GM12874 (cell line): ENCODE measurements around the gene PRADC1.

ENCODE experiments used
- TF ChIP-seq, protein P1 (sequence below): IDR thresholded peaks from 2 replicates; pipeline ENCODE4 v1.5.1; 2011; ENCODE audit warnings: low read depth, mild to moderate bottlenecking, control low read depth, low read length, moderate library complexity; ENCODE audit not compliant: insufficient read depth

PRADC1 gene

DNA sequence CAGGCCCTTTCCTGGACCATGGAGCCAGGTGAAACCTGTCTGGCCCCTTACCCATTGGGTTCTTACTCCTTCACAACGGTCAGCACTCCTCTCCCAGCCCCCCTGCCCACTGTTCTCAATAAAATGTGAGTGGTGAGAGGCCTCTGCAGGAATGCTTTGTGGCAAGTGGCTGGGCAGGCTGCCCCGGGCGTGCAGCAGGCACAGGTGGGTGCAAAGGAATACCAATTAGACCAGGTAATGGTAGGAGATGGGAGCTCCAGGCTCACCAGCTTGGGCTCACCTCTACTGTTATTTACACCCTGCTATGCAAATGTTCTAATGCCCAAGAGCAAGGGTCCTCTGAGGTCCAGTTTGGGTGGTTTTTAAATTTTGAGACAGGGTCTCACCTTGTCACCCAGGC lies 6.0 kb downstream of the PRADC1 start:
- TF ChIP-seq, protein P1, sequence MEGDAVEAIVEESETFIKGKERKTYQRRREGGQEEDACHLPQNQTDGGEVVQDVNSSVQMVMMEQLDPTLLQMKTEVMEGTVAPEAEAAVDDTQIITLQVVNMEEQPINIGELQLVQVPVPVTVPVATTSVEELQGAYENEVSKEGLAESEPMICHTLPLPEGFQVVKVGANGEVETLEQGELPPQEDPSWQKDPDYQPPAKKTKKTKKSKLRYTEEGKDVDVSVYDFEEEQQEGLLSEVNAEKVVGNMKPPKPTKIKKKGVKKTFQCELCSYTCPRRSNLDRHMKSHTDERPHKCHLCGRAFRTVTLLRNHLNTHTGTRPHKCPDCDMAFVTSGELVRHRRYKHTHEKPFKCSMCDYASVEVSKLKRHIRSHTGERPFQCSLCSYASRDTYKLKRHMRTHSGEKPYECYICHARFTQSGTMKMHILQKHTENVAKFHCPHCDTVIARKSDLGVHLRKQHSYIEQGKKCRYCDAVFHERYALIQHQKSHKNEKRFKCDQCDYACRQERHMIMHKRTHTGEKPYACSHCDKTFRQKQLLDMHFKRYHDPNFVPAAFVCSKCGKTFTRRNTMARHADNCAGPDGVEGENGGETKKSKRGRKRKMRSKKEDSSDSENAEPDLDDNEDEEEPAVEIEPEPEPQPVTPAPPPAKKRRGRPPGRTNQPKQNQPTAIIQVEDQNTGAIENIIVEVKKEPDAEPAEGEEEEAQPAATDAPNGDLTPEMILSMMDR: no peak

DNA sequence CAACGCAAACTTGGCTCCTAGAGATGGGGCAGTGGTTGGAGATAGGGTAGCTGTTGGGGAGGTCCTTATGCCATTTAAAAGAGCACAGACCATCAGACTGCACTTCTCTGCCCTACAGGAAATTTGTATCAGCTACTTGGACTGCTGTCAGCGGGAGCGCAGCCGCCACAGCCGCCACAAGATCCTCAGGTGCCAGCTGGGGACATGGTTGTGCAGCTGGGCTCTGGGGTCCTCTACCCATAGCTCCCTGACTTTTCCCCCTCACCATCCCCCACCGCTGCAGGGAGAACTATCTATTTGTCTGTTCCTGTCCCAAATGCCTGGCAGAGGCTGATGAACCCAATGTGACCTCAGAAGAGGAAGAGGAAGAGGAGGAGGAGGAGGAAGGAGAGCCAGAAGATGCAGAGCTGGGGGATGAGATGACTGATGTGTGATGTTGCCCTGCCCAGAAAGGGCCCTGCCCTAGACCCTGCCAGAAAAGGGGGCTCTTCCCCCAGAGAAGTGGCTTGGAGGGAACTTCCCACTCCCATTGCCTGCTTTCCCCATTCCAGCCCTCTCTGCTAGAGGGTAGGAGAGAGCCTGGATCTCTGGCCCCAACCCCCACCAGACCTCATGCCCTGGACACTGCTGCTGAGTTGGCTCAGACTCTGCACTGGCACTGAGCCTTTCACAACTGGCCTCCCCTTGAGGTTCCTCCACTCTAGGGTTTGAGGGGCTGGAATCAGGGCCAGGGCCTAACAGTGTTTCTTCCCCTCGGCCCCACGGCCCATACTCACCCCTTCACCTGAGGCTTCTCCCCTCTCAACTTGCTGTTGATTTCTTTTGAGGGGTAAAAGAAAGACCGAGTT lies 7.3 kb downstream of the PRADC1 start:
- TF ChIP-seq, protein P1: no peak

DNA sequence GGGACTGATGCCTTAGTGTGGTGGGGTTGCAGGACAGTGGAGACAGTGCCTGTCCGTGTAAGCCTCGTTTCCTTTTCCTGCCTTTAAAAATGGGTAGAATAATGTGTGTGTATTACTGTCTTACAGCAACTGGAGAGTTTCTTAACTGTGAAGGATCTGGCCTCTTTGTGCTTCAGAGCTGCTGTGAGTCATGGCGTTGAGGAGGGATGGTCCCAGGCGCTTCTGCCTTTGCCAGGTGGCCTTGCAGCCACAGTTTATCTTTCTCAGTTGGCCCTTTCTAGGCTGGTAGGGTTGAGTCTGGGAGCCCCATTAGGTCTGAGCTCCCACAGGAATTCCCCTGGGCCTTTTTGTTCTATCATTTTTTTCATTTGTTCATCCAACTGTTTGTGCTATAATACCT lies 9.2 kb downstream of the PRADC1 start:
- TF ChIP-seq, protein P1: no peak

DNA sequence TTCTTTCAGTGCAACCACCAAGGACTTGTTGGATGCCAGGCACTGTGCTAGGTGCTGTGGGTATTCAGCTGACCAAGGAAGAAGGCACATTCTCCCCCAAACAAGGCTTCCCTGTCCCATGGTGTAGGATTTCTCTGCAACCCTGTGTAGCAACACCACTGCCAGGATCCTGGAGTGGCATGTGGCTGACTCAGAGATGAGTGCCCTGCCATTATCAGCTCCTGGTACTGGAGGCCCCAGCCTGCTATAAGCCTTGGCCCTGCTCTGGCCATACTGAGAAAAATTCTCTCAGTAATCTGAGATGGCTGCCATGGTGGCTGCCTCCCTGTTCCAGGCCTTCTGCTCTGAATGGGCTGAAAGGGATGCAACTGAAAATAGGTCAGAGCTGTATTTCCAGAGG lies 14.7 kb downstream of the PRADC1 start:
- TF ChIP-seq, protein P1: no peak

DNA sequence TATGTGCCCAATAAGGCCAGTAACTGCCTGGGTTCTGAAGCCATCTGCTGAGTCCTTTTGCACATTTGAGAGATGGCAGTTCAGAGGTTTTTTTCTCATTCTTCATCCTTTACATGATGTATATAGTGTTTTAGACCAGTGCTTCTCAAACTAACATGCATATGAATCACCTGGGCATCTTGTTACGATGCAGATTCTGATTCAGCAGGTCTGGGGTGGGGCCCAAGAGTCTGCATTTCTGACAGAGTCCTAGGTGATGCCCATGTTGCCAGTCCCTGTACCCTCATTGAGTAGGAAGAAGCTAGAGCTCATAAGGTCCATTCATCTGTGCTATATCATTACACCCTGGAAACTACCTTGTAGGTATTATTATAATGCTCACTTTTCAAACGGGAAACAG lies 15.2 kb downstream of the PRADC1 start:
- TF ChIP-seq, protein P1: no peak

DNA sequence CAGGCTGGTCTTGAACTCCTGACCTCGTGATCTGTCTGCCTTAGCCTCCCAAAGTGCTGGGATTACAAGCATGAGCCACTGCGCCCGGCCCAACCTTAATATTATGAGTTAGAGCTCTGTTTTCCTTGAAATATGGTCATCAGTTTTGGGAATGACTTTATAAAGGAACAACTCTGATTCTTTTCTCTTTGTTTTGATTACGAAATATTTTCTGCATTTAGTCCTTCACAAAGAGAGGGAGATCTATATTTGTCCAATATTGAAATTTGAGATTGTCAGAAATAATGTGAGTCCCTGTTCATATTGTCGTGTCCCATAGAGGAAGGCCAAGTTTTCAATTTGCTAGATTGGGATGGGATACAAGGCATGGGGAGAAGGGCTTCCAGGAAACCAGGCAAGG lies 15.9 kb downstream of the PRADC1 start:
- TF ChIP-seq, protein P1: no peak

DNA sequence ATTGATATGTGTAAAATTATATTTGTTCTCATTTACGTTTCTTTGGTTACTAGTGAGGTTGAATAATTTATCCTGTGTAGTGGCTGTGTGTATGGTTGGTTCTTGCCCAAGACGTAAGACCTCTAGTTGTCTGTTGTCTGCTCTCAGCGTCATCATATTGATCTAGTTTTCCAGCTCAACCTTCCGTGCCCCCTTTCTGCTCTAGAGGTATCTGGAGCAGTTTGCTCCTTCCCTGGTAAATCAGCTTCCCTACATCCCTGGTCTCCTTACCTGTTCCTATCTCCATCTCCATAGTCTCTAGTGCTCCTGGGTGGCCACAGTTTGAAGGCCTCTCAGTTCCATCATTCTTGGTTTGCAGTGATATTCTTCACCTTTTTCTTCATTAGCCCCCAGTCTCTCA lies 17.8 kb downstream of the PRADC1 start:
- TF ChIP-seq, protein P1: no peak
